ENCODE data around the gene NFKB2.

The NFKB2 gene

GRCh38 chr10:102407425-102408130 lies 12.1 kb downstream of the NFKB2 start:
- Histone ChIP-seq H3K4me1 (ENCODE audit: low read depth, poor library complexity, severe bottlenecking) (no peaks in the 10 kb centered on the region), H3K79me2 (ENCODE audit: insufficient read depth, low read depth) (no peaks in the 10 kb centered on the region), H3K27me3 (ENCODE audit: insufficient read depth, low read depth) (peaks cover 37% of the 10 kb centered on the region), H3K4me3 (IDR thresholded peaks at IDR 0.05; ENCODE audit: insufficient read depth, low read depth, low read length) (no peak overlapping the region), H3K4me2 (no peak overlapping the region), H3K36me3 (ENCODE audit: insufficient read depth) (no peaks in the 10 kb centered on the region), H2AFZ (ENCODE audit: low read depth) (no peak overlapping the region), H3K27ac (no peak overlapping the region), H4K20me1 (ENCODE audit: insufficient read depth) (no peaks in the 10 kb centered on the region), H3K9ac (no peak overlapping the region)
- no peak for TF ChIP-seq CTCF (conservative IDR thresholded peaks at IDR 0.05; ENCODE audit: low read depth, low read length)

- Histone ChIP-seq H3K27ac (no peak overlapping the region), H3K79me2 (ENCODE audit: insufficient read depth, low read depth) (no peaks in the 10 kb centered on the region), H2AFZ (ENCODE audit: low read depth) (no peak overlapping the region), H3K4me3 (IDR thresholded peaks at IDR 0.05; ENCODE audit: insufficient read depth, low read depth, low read length) (no peak overlapping the region), H3K9ac (no peak overlapping the region), H3K27me3 (ENCODE audit: insufficient read depth, low read depth) (peaks cover 44% of the 10 kb centered on the region), H4K20me1 (ENCODE audit: insufficient read depth) (no peaks in the 10 kb centered on the region), H3K4me1 (ENCODE audit: low read depth, poor library complexity, severe bottlenecking) (peaks cover 6% of the 10 kb centered on the region), H3K4me2 (no peak overlapping the region), H3K36me3 (ENCODE audit: insufficient read depth) (no peaks in the 10 kb centered on the region)
- no peak for TF ChIP-seq CTCF (conservative IDR thresholded peaks at IDR 0.05; ENCODE audit: low read depth, low read length)
Observed at GRCh38 chr10:102408131-102408727, 12.7 kb downstream of the NFKB2 start.

GRCh38 chr10:102408728-102409603 lies 13.5 kb downstream of the NFKB2 start:
- TF ChIP-seq CTCF (conservative IDR thresholded peaks at IDR 0.05; ENCODE audit: low read depth, low read length), result no peak
- no peak overlapping the region for H3K4me3 ChIP-seq (IDR thresholded peaks at IDR 0.05; ENCODE audit: insufficient read depth, low read depth, low read length)
- H3K27ac ChIP-seq, result no peak overlapping the region
- H3K4me1 ChIP-seq (ENCODE audit: low read depth, poor library complexity, severe bottlenecking), result peaks cover 7% of the 10 kb centered on the region
- no peaks in the 10 kb centered on the region for H3K36me3 ChIP-seq (ENCODE audit: insufficient read depth)
- H3K79me2 ChIP-seq (ENCODE audit: insufficient read depth, low read depth), result no peaks in the 10 kb centered on the region
- no peak overlapping the region for H2AFZ ChIP-seq (ENCODE audit: low read depth)
- no peaks in the 10 kb centered on the region for H4K20me1 ChIP-seq (ENCODE audit: insufficient read depth)
- no peak overlapping the region for H3K9ac ChIP-seq
- H3K27me3 ChIP-seq (ENCODE audit: insufficient read depth, low read depth), result peaks cover 50% of the 10 kb centered on the region
- no peak overlapping the region for H3K4me2 ChIP-seq

- Histone ChIP-seq H2AFZ (ENCODE audit: low read depth) (no peak overlapping the region), H3K27ac (no peak overlapping the region), H3K4me2 (no peak overlapping the region), H4K20me1 (ENCODE audit: insufficient read depth) (no peaks in the 10 kb centered on the region), H3K4me3 (IDR thresholded peaks at IDR 0.05; ENCODE audit: insufficient read depth, low read depth, low read length) (no peak overlapping the region), H3K79me2 (ENCODE audit: insufficient read depth, low read depth) (no peaks in the 10 kb centered on the region), H3K4me1 (ENCODE audit: low read depth, poor library complexity, severe bottlenecking) (peaks cover 7% of the 10 kb centered on the region), H3K9ac (no peak overlapping the region), H3K36me3 (ENCODE audit: insufficient read depth) (no peaks in the 10 kb centered on the region), H3K27me3 (ENCODE audit: insufficient read depth, low read depth) (peaks cover 55% of the 10 kb centered on the region)
- no peak for TF ChIP-seq CTCF (conservative IDR thresholded peaks at IDR 0.05; ENCODE audit: low read depth, low read length)
Observed at GRCh38 chr10:102409604-102410428, 14.3 kb downstream of the NFKB2 start.
